ENCODE results near the gene SCAP.
"Not testable (repeated sequence)": the region's sequence is repeated elsewhere in the genome, so short reads cannot be mapped to it uniquely, and the experiment has no call there.

SCAP gene

DNA sequence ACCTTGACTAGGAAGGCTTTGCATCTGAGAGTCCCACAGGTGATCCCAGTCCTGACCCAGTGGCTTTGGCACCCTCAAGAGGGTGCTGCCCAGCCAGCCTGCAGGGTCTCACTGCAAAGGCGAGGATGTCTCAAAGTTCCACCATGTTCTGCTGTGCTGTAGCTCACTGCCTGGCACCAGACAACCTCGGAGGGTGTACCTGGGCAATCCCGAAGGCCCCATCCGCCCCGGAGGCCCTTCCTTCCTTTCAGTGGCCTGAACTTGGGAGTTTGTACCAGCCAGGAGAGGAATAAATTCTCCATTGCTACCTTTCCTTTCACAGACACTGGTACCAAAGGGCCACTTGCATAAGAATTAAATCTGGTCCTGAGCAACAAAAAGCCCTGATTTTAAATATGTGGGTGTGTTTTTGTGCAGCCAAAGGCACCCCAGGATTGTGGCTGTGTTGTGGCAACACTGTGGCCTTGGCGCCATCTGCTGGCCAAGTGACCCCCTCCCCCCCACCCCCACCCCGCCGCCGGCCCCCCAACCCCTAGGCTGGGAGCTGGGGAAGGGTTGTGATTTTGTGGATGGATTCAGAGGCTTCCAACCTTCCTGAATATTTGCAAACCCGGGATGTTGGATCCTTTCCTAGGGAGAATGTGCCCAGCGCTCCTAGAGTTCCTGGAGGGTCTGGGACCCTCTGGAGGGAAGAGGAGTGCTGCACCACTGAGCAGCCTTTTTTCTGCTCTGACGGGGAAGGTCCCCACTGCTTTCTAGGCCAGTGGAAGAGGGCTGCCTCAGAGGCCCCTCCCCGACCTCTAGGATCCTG, 104.6 kb downstream of the SCAP start:
- H3K4me3 ChIP-seq: no peak overlapping the region
- H3K36me3 ChIP-seq (ENCODE audit: insufficient read depth, low read length): no peaks in the 10 kb centered on the region
- no peaks in the 10 kb centered on the region for H3K9me3 ChIP-seq (ENCODE audit: low read depth, low read length)
- TF ChIP-seq EZH2 (IDR thresholded peaks at IDR 0.05) (no peak), POLR2AphosphoS5 (IDR thresholded peaks at IDR 0.05; ENCODE audit: borderline replicate concordance, low read depth, low read length) (no peak)
- H3K9ac ChIP-seq (ENCODE audit: insufficient read length): no peak overlapping the region
- H3K27ac ChIP-seq: no peak overlapping the region
- DNase-seq (ENCODE audit: low read depth, low spot score): no peak

DNA sequence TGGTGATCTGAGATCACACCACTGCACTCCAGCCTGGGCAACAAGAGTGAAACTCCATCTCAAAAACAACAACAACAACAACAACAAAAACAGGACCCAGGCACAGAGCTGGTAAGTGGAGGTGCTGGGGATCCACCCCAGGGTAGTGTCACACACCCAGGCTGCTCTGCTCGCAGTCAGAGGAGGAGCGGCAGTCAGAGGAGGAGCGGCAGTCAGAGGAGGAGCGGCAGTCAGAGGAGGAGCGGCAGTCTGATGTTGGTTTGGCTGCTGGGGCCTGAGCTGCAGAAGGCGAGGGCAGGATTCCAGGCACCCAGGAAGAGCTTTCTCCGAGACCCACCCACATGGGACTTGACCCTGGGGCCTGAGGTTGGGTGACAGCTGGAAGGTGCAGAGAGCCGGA, 105.7 kb downstream of the SCAP start:
- not testable (repeated sequence) for H3K27ac ChIP-seq; DNase-seq (ENCODE audit: low read depth, low spot score)

DNA sequence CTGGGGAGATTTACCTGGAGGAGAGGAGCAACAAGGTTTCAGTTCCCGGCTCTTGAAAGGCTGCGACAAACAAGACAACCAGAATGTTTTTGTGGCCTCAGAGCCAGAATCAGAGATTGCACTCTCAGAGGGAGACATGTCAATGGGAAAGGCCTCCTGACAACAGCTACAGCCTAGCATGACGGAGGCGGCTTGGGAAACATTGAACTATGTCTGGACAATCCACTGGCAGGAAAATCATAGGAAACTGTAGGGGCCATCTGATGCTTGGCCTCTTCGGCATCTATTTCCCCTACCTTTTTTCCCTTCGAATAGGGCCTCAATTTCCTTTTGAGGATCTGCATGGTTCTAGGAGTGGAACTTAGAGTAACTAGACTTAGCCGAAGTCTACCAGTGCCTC, 108.1 kb downstream of the SCAP start:
- H3K9me3 ChIP-seq (ENCODE audit: low read depth, low read length): no peaks in the 10 kb centered on the region
- TF ChIP-seq EZH2 (IDR thresholded peaks at IDR 0.05) (no peak), FOXP2 (optimal IDR thresholded peaks at IDR 0.05; ENCODE audit: control extremely low read depth, extremely low read length, insufficient read depth) (no peak), POLR2AphosphoS5 (IDR thresholded peaks at IDR 0.05; ENCODE audit: borderline replicate concordance, low read depth, low read length) (no peak)
- no peaks in the 10 kb centered on the region for H3K36me3 ChIP-seq (ENCODE audit: insufficient read depth, low read length)
- no peak overlapping the region for H3K9ac ChIP-seq (ENCODE audit: insufficient read length)
- H3K4me3 ChIP-seq: no peak overlapping the region
- H3K27ac ChIP-seq: no peak overlapping the region
- DNase-seq (ENCODE audit: low read depth, low spot score): no peak

More for the DNA sequence above, 105.7 kb downstream of the SCAP start:
- not testable (repeated sequence) for H3K9me3 ChIP-seq (ENCODE audit: low read depth, low read length); H3K4me3 ChIP-seq; H3K36me3 ChIP-seq (ENCODE audit: insufficient read depth, low read length); H3K9ac ChIP-seq (ENCODE audit: insufficient read length)

DNA sequence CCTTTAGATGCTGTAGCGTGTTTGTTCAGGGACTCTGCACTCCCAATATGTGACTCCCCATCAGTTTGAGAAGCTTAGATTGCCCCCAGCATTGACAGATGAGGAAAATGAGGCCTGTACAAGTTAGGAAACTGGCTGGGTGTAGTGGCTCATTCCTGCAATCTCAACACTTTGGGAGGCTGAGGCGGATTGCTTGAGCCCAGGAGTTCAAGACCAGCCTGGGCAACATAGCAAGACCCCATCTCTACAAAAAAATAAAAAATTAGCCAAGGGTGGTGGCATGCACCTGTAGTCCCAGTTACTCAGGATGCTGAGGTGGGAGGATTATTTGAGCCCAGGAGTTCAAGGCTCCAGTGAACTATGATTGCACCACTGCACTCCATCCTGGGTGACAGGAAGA, 108.9 kb downstream of the SCAP start:
- Histone ChIP-seq H3K36me3 (ENCODE audit: insufficient read depth, low read length) (no peaks in the 10 kb centered on the region), H3K9ac (ENCODE audit: insufficient read length) (no peak overlapping the region), H3K4me3 (no peak overlapping the region), H3K9me3 (ENCODE audit: low read depth, low read length) (no peaks in the 10 kb centered on the region), H3K27ac (no peak overlapping the region)
- TF ChIP-seq FOXP2 (optimal IDR thresholded peaks at IDR 0.05; ENCODE audit: control extremely low read depth, extremely low read length, insufficient read depth): no peak
- no peak for TF ChIP-seq EZH2 (IDR thresholded peaks at IDR 0.05)
- TF ChIP-seq POLR2AphosphoS5 (IDR thresholded peaks at IDR 0.05; ENCODE audit: borderline replicate concordance, low read depth, low read length): no peak
- DNase-seq (ENCODE audit: low read depth, low spot score): no peak

DNA sequence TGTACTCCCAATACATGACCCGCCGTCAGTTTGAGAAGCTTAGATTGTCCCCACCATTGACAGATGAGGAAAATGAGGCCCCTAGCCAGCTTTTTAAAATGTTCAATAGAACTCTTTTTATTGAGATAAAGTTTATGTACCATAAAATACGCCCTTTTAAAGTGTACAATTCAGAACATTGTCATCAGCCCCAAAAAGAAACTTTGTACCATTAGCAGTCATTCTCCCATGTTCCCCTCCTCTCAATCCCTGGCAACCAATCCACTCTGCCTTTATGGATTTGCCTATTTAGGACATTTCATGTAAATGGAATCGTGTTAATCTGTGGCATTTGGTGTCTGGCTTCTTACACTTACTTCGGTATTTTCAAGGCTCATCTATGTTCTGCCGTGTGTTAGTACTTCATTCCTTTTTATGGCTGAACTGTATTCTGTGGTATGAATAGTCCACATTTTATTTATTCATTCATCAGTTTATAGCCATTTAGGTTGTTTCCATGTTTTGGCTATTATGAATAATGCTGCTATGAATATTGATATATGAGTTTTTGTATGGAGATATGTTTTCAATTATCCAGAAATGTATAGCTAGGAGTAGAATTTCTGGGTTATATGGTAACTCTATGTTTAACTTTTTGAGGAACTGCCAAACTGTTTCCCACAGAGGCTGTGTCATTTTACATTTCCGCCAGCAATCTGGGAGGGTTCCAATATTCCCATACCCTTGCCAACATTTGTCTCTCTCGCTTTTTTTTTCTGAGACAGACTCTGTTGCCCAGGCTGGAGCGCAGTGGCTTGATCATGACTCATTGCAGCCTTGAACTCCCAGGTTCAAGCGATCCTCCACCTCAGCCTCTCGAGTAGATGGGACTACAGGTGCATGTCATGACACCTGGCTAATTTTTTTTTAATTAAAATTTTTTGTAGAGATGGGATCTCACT, 110.3 kb downstream of the SCAP start:
- no peak for TF ChIP-seq EZH2 (IDR thresholded peaks at IDR 0.05)
- TF ChIP-seq FOXP2 (optimal IDR thresholded peaks at IDR 0.05; ENCODE audit: control extremely low read depth, extremely low read length, insufficient read depth): no peak
- TF ChIP-seq POLR2AphosphoS5 (IDR thresholded peaks at IDR 0.05; ENCODE audit: borderline replicate concordance, low read depth, low read length): no peak
- no peak for DNase-seq (ENCODE audit: low read depth, low spot score)
- Histone ChIP-seq H3K9ac (ENCODE audit: insufficient read length) (no peak overlapping the region), H3K36me3 (ENCODE audit: insufficient read depth, low read length) (no peaks in the 10 kb centered on the region), H3K27ac (peak overlapping the region; percentile 68; the same call in 1 of the 2 replicates), H3K4me3 (no peak overlapping the region), H3K9me3 (ENCODE audit: low read depth, low read length) (no peaks in the 10 kb centered on the region)

Data from SK-N-MC (cell line).